Activated CD4-positive, alpha-beta memory T cell treated with anti-CD3 and anti-CD28 coated beads for 36 hours (primary cell): ENCODE measurements around the gene PTPRM. TPM values are rescaled to one million over a fixed set of nuclear protein-coding genes. Genes with fewer than 3 reads are reported as not detected.
"Not testable (repeated sequence)": the region's sequence is repeated elsewhere in the genome, so short reads cannot be mapped to it uniquely, and the experiment has no call there.

Source experiments
- CTCF ChIA-PET: fragments of 350-600 bp; sonication (Branson Sonifier 250); formaldehyde crosslinking; loops from one replicate; lab custom pipeline; 2021; ENCODE audit warnings: antibody characterized with exemption, inconsistent platforms; lab: Charles Lee
- POLR2A ChIA-PET: fragments of 350-600 bp; sonication (Branson Sonifier 250); formaldehyde crosslinking; loops from one replicate; lab custom pipeline; 2021; ENCODE audit warnings: antibody characterized with exemption; lab: Charles Lee
- DNase-seq: peaks from one replicate; pipeline ENCODE4 v3.0.0-alpha.2; 2020
- H3K27ac Mint-ChIP-seq: one replicate; pipeline ENCODE4 v1.8.0; 2021; ENCODE audit warnings: mixed read lengths
- H3K27me3 Mint-ChIP-seq: one replicate; pipeline ENCODE4 v1.8.0; 2021; ENCODE audit warnings: mixed read lengths
- H3K36me3 Mint-ChIP-seq: one replicate; pipeline ENCODE4 v1.8.0; 2021; ENCODE audit warnings: mixed read lengths
- H3K4me1 Mint-ChIP-seq: one replicate; pipeline ENCODE4 v1.8.0; 2021; ENCODE audit warnings: low read depth, mixed read lengths
- H3K4me3 Mint-ChIP-seq: one replicate; pipeline ENCODE4 v1.8.0; 2021; ENCODE audit warnings: mild to moderate bottlenecking, mixed read lengths
- H3K9me3 Mint-ChIP-seq: one replicate; pipeline ENCODE4 v1.8.0; 2021; ENCODE audit warnings: mixed read lengths
- intact Hi-C: fragments of 100-400 bp; cut with micrococcal nuclease; formaldehyde crosslinking; loops from one replicate; pipeline ENCODE4 v1.15.1; 2023
- total RNA-seq, 2 experiments: library from RNA; stranded (reverse); gene quantifications; one replicate each; pipeline ENCODE4 v1.2.3, GENCODE V29; 2021

Gene PTPRM
- total RNA-seq, 2 experiments from 2014 or later, result 7.0 to 8.6 TPM

DNA sequence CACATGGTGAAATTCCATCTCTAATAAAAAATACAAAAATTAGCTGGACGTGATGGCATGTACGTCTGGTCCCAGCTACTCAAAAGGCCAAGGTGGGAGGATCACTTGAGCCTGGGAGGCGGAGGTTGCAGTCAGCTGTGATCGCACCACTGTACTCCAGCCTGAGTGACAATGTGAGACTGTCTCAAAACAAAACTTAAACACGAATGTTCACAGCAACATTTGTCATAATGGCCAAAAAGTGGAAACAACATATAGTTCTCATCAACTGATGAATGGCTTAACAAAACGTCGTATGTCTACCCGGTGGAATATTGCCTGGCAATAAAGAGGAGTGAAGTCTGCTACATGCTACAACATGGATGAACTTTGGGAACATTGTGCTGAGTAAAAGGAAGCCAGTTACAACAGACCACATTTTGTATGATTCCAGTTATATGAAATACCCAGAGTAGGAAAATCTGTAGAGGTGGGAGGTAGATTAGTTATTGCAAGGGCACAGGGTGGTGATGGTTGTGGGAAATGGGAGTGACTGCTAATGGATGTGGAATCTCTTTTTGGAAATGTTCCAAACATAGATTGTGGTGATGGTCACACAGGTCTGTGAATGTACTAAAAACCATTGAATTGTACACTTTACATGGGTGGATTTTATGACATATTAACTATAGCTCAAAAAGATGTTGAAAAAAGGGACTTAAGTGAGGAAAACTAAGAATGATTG is 478.2 kb downstream of the PTPRM start:
- CTCF ChIA-PET, result no interaction called here
- DNase-seq, result no peak
- intact Hi-C loops, result loop anchor here (1.0 to 5.0 kb wide), 2 partner anchors 92 to 168 kb away; no protein-coding TSS in a partner anchor
- POLR2A ChIA-PET, result no interaction called here
- no peaks in the 10 kb centered on the region for H3K9me3 Mint-ChIP-seq
- peak overlapping the region; percentile 7 for H3K27ac Mint-ChIP-seq
- no peaks in the 10 kb centered on the region for H3K36me3 Mint-ChIP-seq
- peaks cover 13% of the 10 kb centered on the region for H3K4me1 Mint-ChIP-seq
- H3K27me3 Mint-ChIP-seq, result no peaks in the 10 kb centered on the region
- H3K4me3 Mint-ChIP-seq, result no peak overlapping the region

GRCh38 chr18:8045884-8046281 is 478.8 kb downstream of the PTPRM start:
- Mint-ChIP-seq H3K27me3 (no peaks in the 10 kb centered on the region), H3K27ac (no peak overlapping the region), H3K9me3 (no peaks in the 10 kb centered on the region), H3K36me3 (no peaks in the 10 kb centered on the region), H3K4me3 (no peak overlapping the region), H3K4me1 (peaks cover 18% of the 10 kb centered on the region)
- intact Hi-C loops, result loop anchor here (1.0 to 5.0 kb wide), 2 partner anchors 93 to 169 kb away; no protein-coding TSS in a partner anchor
- ChIA-PET POLR2A (no interaction called here), CTCF (no interaction called here)
- DNase-seq, result peak; percentile 70

GRCh38 chr18:8046441-8046840 is 479.3 kb downstream of the PTPRM start:
- DNase-seq, result no peak
- Mint-ChIP-seq H3K27ac (no peak overlapping the region), H3K36me3 (no peaks in the 10 kb centered on the region), H3K4me3 (no peak overlapping the region), H3K27me3 (no peaks in the 10 kb centered on the region), H3K9me3 (no peaks in the 10 kb centered on the region), H3K4me1 (peaks cover 18% of the 10 kb centered on the region)
- intact Hi-C loops, result loop anchor here (5.0 kb wide), 1 partner anchor 169 kb away; no protein-coding TSS in a partner anchor
- ChIA-PET POLR2A (no interaction called here), CTCF (no interaction called here)

- no peaks in the 10 kb centered on the region for H3K36me3 Mint-ChIP-seq
- intact Hi-C loops, result loop anchor here (5.0 kb wide), 1 partner anchor 172 kb away; no protein-coding TSS in a partner anchor
- POLR2A ChIA-PET, result no interaction called here
- H3K27me3 Mint-ChIP-seq, result no peaks in the 10 kb centered on the region
- CTCF ChIA-PET, result no interaction called here
- H3K4me3 Mint-ChIP-seq, result no peak overlapping the region
- H3K9me3 Mint-ChIP-seq, result no peaks in the 10 kb centered on the region
- H3K4me1 Mint-ChIP-seq, result peaks cover 23% of the 10 kb centered on the region
- no peak for DNase-seq
- H3K27ac Mint-ChIP-seq, result no peak overlapping the region
These were observed 482.0 kb downstream of the PTPRM start for GRCh38 chr18:8049147-8049546.

DNA sequence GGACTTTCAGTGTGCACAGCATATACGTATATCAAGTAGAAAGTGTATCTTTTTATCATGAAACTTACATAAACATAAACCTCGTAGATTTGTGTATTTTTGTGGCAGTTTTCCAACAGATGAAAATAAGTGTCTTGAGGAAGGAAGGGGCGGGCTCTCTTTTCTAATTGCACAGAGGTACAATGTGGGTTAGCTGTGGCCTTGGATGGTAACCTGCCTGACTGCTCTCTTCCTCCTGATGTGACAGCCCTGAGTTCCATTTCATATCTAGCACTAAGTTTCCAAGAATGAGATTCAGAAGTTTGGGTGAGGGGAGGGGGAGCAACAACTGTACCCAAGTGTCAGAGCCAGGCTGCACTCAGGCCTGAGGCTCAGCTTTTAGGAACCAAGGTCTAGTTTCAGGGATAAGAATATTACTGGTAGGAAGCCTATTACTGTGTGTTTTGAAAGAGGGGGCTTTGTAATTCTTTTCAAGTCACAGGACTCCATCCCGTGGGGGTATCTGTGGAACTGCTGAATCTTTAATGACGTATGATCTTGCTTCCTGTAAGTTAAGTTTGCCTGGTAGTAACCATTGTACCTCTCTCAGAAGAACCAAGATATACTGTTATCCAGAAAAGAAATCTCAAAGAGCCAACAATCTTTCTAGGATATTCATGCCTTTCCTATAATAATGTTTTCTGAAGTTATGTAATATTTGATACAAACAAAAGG is 483.7 kb downstream of the PTPRM start:
- CTCF ChIA-PET, result no interaction called here

DNA sequence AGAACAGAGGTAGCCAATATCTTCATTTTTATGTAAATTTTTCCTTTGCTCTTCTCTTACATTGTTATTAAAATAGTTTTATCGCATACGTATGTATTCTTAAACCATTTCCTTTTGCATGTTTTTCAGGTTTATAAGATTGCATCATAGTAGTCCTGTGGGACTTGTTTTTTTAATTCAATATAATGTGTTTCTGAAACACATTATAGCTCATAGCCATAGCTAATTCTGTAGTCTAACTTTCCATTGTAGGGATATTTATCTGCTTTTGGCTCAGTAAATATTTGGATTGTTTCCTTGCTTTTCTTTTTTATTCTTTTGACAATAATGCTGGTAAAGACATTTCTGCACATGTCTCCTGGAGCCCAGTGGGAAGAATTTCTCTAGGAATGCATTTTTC is 484.3 kb downstream of the PTPRM start:
- ChIA-PET CTCF (no interaction called here), POLR2A (no interaction called here)
- intact Hi-C loops, result loop anchor here (5.0 to 10.0 kb wide), 2 partner anchors 336 to 487 kb away; partner anchors contain the start of gene PTPRM
- Mint-ChIP-seq H3K9me3 (no peaks in the 10 kb centered on the region), H3K36me3 (no peaks in the 10 kb centered on the region), H3K4me3 (no peak overlapping the region), H3K27me3 (no peaks in the 10 kb centered on the region), H3K4me1 (peaks cover 16% of the 10 kb centered on the region), H3K27ac (no peak overlapping the region)
- no peak for DNase-seq

More for the DNA sequence above, 483.7 kb downstream of the PTPRM start:
- Mint-ChIP-seq H3K4me1 (peaks cover 18% of the 10 kb centered on the region), H3K9me3 (no peaks in the 10 kb centered on the region), H3K27ac (peak overlapping the region; percentile 10), H3K4me3 (no peak overlapping the region), H3K36me3 (no peaks in the 10 kb centered on the region), H3K27me3 (no peaks in the 10 kb centered on the region)
- DNase-seq, result no peak
- POLR2A ChIA-PET, result interaction anchor here (0.6 kb wide), 1 partner anchor 322 kb away, joined by 3 read pairs; no protein-coding TSS in a partner anchor
- intact Hi-C loops, result loop anchor here (5.0 to 10.0 kb wide), 2 partner anchors 337 to 486 kb away; partner anchors contain the start of gene PTPRM

DNA sequence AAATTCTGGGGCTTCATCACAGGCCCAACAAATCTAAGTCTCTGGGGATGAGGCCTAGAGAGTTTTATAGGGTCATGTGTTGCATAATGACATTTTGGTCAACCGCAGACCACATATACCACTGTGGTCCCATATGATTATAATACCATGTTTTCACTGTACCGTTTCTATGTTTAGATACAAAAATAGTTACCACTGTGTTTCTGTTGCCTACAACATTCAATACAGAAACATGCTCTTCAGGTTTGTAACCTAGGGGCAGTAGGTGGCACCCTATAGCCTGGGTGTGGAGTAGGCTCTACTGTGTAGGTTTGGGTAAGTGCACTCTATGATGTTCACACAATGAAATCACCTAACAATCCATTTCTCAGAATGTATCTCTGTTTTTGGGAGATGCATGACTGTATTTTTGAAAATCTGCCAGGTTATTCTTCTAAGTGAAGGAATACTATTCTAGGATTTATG is 485.2 kb downstream of the PTPRM start:
- Mint-ChIP-seq H3K9me3 (no peaks in the 10 kb centered on the region), H3K4me3 (no peak overlapping the region), H3K27me3 (no peaks in the 10 kb centered on the region), H3K36me3 (no peaks in the 10 kb centered on the region), H3K4me1 (peaks cover 16% of the 10 kb centered on the region), H3K27ac (no peak overlapping the region)
- intact Hi-C loops, result loop anchor here (5.0 to 10.0 kb wide), 2 partner anchors 335 to 487 kb away; partner anchors contain the start of gene PTPRM
- DNase-seq, result no peak
- ChIA-PET POLR2A (no interaction called here), CTCF (interaction anchor here (0.8 kb wide), 1 partner anchor 9 kb away, joined by 3 read pairs; no protein-coding TSS in a partner anchor)

DNA sequence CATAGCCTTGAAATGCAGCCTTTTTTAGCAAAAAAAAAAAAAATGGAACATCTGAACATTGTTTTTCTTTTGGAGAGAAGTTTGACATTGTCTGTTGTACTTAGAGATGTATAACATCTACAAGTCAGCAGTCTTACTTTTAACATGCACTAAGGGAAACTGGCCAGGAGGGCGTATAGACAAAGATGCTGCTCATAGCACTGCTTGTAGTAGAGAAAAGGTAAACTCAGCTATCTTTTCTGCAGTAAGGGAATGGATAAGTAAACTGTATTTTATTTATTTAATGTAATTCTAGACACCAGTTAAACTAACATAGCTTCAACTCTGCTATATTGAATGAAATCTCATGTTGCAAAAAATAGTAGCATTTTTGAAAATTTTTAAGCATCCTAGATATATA is 489.6 kb downstream of the PTPRM start:
- CTCF ChIA-PET, result no interaction called here
- no peaks in the 10 kb centered on the region for H3K9me3 Mint-ChIP-seq
- POLR2A ChIA-PET, result no interaction called here
- H3K4me3 Mint-ChIP-seq, result no peak overlapping the region
- H3K27me3 Mint-ChIP-seq, result no peaks in the 10 kb centered on the region
- intact Hi-C loops, result loop anchor here (10.0 kb wide), 1 partner anchor 492 kb away; the partner anchor contains the start of gene PTPRM
- no peaks in the 10 kb centered on the region for H3K36me3 Mint-ChIP-seq
- no peak for DNase-seq
- H3K4me1 Mint-ChIP-seq, result peaks cover 5% of the 10 kb centered on the region
- no peak overlapping the region for H3K27ac Mint-ChIP-seq

- H3K36me3 Mint-ChIP-seq, intact Hi-C loops, CTCF ChIA-PET, H3K4me3 Mint-ChIP-seq, H3K4me1 Mint-ChIP-seq, H3K27ac Mint-ChIP-seq, H3K9me3 Mint-ChIP-seq, DNase-seq, POLR2A ChIA-PET, H3K27me3 Mint-ChIP-seq: not testable (repeated sequence)
These were observed 496.0 kb downstream of the PTPRM start for GRCh38 chr18:8063152-8063551.

- Mint-ChIP-seq H3K27me3 (no peaks in the 10 kb centered on the region), H3K36me3 (no peaks in the 10 kb centered on the region), H3K9me3 (no peaks in the 10 kb centered on the region), H3K4me1 (no peaks in the 10 kb centered on the region), H3K27ac (no peak overlapping the region), H3K4me3 (no peak overlapping the region)
- no peak for DNase-seq
- intact Hi-C loops, result no loop called here
- ChIA-PET POLR2A (no interaction called here), CTCF (no interaction called here)
These were observed 496.6 kb downstream of the PTPRM start for GRCh38 chr18:8063733-8064132.

GRCh38 chr18:8065284-8065683 is 498.2 kb downstream of the PTPRM start:
- ChIA-PET CTCF (no interaction called here), POLR2A (no interaction called here)
- no peaks in the 10 kb centered on the region for H3K4me1 Mint-ChIP-seq
- intact Hi-C loops, result no loop called here
- H3K4me3 Mint-ChIP-seq, result no peak overlapping the region
- DNase-seq, result no peak
- H3K9me3 Mint-ChIP-seq, result no peaks in the 10 kb centered on the region
- H3K27me3 Mint-ChIP-seq, result no peaks in the 10 kb centered on the region
- no peaks in the 10 kb centered on the region for H3K36me3 Mint-ChIP-seq
- H3K27ac Mint-ChIP-seq, result no peak overlapping the region

DNA sequence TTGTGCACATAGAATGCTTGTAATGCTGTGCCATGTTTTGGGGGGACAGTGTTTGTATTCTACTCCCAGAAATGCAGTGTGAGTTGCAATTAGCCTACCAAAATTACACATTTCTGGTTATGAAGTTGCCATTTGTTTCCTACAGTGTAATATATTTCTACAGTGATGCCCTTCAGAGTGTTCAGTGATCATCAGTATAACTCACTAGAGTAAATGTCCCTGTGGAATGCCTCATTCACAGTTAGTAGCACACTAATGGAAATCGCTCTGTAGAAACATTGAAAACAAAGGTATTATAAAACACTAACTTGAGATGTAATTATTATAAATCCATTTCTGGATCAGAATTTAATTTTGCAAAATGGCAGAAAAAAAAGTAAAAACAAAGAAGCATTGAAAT is 498.7 kb downstream of the PTPRM start:
- ChIA-PET POLR2A (no interaction called here), CTCF (no interaction called here)
- H3K27ac Mint-ChIP-seq, result no peak overlapping the region
- intact Hi-C loops, result no loop called here
- no peaks in the 10 kb centered on the region for H3K9me3 Mint-ChIP-seq
- H3K36me3 Mint-ChIP-seq, result no peaks in the 10 kb centered on the region
- no peak overlapping the region for H3K4me3 Mint-ChIP-seq
- no peaks in the 10 kb centered on the region for H3K4me1 Mint-ChIP-seq
- H3K27me3 Mint-ChIP-seq, result no peaks in the 10 kb centered on the region
- DNase-seq, result no peak
